DND-41 (cell line): Measurements from ENCODE around the gene OTUD4.
A peak's percentile ranks its signal among the peaks of the same experiment; 100 is the strongest.

ENCODE experiments used
- EZH2 ChIP-seq: IDR thresholded peaks from 3 replicates; pipeline ENCODE4 v1.6.1; 2012; ENCODE audit warnings: borderline replicate concordance, low read depth, mild to moderate bottlenecking, moderate library complexity, low read length, inconsistent platforms; ENCODE audit not compliant: severe bottlenecking
- TF ChIP-seq, protein P1 (sequence below): IDR thresholded peaks from 2 replicates; pipeline ENCODE4 v1.5.1; 2012; ENCODE audit warnings: borderline replicate concordance, low read length, moderate library complexity, mild to moderate bottlenecking; ENCODE audit not compliant: poor library complexity, severe bottlenecking; ENCODE audit errors: extremely low read depth

DNA sequence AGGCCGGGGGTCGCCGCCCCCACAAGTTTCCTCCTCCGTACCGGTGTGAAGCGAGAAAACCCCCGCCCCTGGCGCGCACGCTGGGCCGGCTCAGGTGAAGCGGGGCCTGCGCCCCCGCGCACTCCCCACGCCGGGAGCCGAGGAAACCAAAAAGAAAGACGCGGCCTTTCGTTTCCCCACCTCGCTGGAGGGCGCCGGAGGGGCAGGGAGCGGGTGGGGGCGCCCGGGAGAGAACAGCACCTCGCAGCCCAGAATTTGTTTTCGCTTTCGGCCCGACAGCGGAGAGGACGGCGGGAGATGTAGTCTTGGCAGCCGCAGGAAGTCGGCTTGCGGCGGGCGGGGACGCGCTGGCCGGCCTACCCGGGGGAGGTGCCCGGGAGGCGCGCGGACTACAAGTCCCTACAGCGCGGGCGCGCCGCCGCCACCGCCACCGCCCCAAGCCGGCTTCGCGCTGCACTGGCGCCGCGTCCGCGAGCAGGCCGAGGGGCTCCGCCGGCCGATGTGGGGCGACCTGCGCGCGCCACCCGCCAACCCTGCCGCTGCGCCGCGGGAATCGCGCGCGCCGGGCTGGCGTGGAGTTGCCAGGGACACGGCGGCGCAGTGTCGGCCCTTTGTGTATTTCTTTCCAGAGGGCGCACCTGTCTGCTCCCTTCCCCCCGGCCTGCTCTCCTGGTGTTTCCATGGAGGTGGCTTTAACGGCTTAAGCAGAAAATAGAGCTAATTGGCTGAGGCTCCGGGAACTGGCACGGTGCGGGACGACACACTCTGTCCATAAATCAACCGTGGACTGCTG, at the start of gene OTUD4:
- TF ChIP-seq, protein P1, sequence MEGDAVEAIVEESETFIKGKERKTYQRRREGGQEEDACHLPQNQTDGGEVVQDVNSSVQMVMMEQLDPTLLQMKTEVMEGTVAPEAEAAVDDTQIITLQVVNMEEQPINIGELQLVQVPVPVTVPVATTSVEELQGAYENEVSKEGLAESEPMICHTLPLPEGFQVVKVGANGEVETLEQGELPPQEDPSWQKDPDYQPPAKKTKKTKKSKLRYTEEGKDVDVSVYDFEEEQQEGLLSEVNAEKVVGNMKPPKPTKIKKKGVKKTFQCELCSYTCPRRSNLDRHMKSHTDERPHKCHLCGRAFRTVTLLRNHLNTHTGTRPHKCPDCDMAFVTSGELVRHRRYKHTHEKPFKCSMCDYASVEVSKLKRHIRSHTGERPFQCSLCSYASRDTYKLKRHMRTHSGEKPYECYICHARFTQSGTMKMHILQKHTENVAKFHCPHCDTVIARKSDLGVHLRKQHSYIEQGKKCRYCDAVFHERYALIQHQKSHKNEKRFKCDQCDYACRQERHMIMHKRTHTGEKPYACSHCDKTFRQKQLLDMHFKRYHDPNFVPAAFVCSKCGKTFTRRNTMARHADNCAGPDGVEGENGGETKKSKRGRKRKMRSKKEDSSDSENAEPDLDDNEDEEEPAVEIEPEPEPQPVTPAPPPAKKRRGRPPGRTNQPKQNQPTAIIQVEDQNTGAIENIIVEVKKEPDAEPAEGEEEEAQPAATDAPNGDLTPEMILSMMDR, result peak; percentile 52
- TF ChIP-seq EZH2, result no peak
